Gastroesophageal sphincter (tissue), 4 donors: ENCODE data around the gene LHX5. TPM values are rescaled to one million over a fixed set of nuclear protein-coding genes. Genes with fewer than 3 reads are reported as not detected.

Experiments used
- ATAC-seq: fragments of 150-250 bp; one replicate; pipeline ENCODE4 v1.9.1; 2016; ENCODE audit warnings: mild to moderate bottlenecking, moderate library complexity
- H3K27ac ChIP-seq, 4 donors: fragments of 200-600 bp; sonication (generic) in 3 of 4; 1 replicate in 3 of 4; 2 replicates in 1 of 4; pipeline ENCODE4 v1.5.1; 2016 to 2019
- H3K27me3 ChIP-seq: fragments of 200-600 bp; sonication (generic); one replicate; pipeline ENCODE4 v1.5.1; 2019
- H3K36me3 ChIP-seq, 2 donors: fragments of 200-600 bp; sonication (generic); one replicate each; pipeline ENCODE4 v1.5.1; 2019; ENCODE audit warnings: control low read depth in 1 of 2
- H3K4me1 ChIP-seq, 3 donors: fragments of 200-600 bp; sonication (generic); 1 replicate in 2 of 3; 2 replicates in 1 of 3; pipeline ENCODE4 v1.5.1; 2016 to 2019; ENCODE audit warnings: control low read depth in 2 of 3
- H3K4me3 ChIP-seq, 2 donors: fragments of 200-600 bp; sonication (generic); one replicate each; pipeline ENCODE4 v1.5.1; 2019; ENCODE audit warnings: mild to moderate bottlenecking in 1 of 2, moderate library complexity in 1 of 2
- H3K9me3 ChIP-seq, 3 donors: fragments of 200-600 bp; sonication (generic); one replicate each; pipeline ENCODE4 v1.5.1; 2017 to 2019; ENCODE audit warnings: control low read depth in 2 of 3
- EP300 ChIP-seq: sonication (generic); formaldehyde crosslinking; IDR thresholded peaks from one replicate; pipeline ENCODE4 v1.6.1; 2017; ENCODE audit warnings: antibody characterized with exemption, mild to moderate bottlenecking
- POLR2A ChIP-seq, 2 donors: fragments of 450-650 bp; IDR thresholded peaks; one replicate each; pipeline ENCODE4 v1.6.1; 2017; ENCODE audit warnings: antibody characterized with exemption in 2 of 2, mild to moderate bottlenecking in 2 of 2, moderate library complexity in 1 of 2
- POLR2AphosphoS5 ChIP-seq: sonication (generic); formaldehyde crosslinking; IDR thresholded peaks from one replicate; pipeline ENCODE4 v1.6.1; 2017; ENCODE audit warnings: antibody characterized with exemption
- WGBS, 2 donors: methylation state at CpG; one replicate each; pipeline ENCODE4 v1.1.5; 2018; ENCODE audit warnings: low coverage in 1 of 2; 5-methylcytosine and 5-hydroxymethylcytosine counted together
- total RNA-seq, 4 donors: library from RNA; depleted of rRNA; stranded (reverse); fragments of >200 nt; gene quantifications; one replicate each; pipeline ENCODE4 v1.1.0, GENCODE V29; 2016
- TF ChIP-seq, protein P1 (sequence below), 4 experiments: fragments of 200-600 bp in 2 of 4; fragments of 450-650 bp in 2 of 4; sonication (generic) in 1 of 4; IDR thresholded peaks; one replicate each; pipeline ENCODE4 v1.5.1; 2017 to 2019; ENCODE audit warnings: antibody characterized with exemption in 4 of 4, mild to moderate bottlenecking in 2 of 4, moderate library complexity in 2 of 4

LHX5 gene
- total RNA-seq, 4 donors from 2014 or later = not detected

DNA sequence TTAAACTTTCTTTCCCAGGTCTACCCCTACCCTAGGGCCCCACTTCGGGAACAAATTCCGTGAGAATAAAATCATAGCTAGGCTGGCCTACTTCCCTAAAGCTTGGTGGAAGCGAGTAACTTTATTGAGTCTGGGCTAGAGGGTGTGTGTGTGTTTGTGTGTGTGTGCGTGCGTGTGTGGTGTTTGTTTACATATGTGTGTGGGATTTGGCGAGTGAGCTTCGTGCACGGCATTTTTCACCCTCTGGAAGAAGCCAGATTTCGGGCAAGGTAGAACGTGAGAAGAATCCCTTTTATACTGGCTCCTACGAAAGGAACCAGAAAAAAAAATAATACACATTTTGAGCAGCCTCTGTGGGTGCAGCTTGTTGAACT is 7.5 kb upstream of the LHX5 start:
- TF ChIP-seq EP300 (no peak), POLR2AphosphoS5 (no peak), POLR2A (IDR thresholded peaks at IDR 0.05) (no peak)
- TF ChIP-seq, protein P1, sequence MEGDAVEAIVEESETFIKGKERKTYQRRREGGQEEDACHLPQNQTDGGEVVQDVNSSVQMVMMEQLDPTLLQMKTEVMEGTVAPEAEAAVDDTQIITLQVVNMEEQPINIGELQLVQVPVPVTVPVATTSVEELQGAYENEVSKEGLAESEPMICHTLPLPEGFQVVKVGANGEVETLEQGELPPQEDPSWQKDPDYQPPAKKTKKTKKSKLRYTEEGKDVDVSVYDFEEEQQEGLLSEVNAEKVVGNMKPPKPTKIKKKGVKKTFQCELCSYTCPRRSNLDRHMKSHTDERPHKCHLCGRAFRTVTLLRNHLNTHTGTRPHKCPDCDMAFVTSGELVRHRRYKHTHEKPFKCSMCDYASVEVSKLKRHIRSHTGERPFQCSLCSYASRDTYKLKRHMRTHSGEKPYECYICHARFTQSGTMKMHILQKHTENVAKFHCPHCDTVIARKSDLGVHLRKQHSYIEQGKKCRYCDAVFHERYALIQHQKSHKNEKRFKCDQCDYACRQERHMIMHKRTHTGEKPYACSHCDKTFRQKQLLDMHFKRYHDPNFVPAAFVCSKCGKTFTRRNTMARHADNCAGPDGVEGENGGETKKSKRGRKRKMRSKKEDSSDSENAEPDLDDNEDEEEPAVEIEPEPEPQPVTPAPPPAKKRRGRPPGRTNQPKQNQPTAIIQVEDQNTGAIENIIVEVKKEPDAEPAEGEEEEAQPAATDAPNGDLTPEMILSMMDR (IDR thresholded peaks at IDR 0.05) = no peak
- 2 to 7% methylated on average over 9 of the region's 11 CpGs for WGBS, 2 donors
- H3K4me3 ChIP-seq = no peak overlapping the region
- H3K9me3 ChIP-seq = no peaks in the 10 kb centered on the region
- peaks cover 100% of the 10 kb centered on the region for H3K27me3 ChIP-seq
- H3K36me3 ChIP-seq = no peaks in the 10 kb centered on the region
- no peak overlapping the region for H3K27ac ChIP-seq
- peaks cover 0 to 7% (median 0%) of the 10 kb centered on the region in 3 donors for H3K4me1 ChIP-seq
- no peak for ATAC-seq

DNA sequence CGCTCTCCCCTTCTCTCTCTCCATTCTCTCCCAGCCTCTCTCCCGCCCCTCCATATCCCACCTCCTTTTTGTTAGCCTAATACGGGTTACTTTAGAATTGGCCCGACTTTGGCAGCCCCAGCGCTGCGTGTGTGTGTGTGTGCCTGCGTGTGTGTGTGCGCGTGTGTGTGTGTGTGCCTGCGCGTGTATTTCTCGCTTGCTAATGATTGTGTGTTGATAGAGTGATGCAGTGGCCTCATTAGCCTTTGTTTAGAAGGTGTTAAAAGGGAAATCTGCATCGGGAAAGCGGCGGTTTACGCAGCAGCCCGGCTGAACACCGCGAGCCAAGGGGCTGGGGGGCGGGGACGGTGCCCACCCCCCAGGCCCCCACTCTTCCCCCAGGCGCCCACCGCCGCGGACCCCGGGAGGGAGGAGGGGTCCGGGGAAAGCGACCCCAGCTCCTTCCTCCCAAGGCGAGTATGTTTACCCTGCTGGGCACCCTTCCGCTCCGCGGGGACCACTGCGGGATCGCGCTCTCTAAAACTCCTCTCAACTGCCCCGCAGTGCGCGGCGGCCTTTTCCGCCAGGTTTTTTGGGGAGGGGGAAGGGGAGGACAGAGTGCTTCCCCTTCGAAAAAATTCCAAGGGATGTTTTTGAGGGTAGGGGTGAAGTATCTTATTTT is 6.8 kb upstream of the LHX5 start:
- TF ChIP-seq EP300 (no peak), POLR2AphosphoS5 (no peak), POLR2A (IDR thresholded peaks at IDR 0.05) (no peak)
- TF ChIP-seq, protein P1 (IDR thresholded peaks at IDR 0.05) = no peak
- peaks cover 0 to 7% (median 0%) of the 10 kb centered on the region in 3 donors for H3K4me1 ChIP-seq
- no peaks in the 10 kb centered on the region for H3K9me3 ChIP-seq
- peaks cover 100% of the 10 kb centered on the region for H3K27me3 ChIP-seq
- no peaks in the 10 kb centered on the region for H3K36me3 ChIP-seq
- H3K4me3 ChIP-seq = no peak overlapping the region
- H3K27ac ChIP-seq = no peak overlapping the region
- 0 to 2% methylated on average over 7 to 11 of the region's 41 CpGs for WGBS, 2 donors
- no peak for ATAC-seq

DNA sequence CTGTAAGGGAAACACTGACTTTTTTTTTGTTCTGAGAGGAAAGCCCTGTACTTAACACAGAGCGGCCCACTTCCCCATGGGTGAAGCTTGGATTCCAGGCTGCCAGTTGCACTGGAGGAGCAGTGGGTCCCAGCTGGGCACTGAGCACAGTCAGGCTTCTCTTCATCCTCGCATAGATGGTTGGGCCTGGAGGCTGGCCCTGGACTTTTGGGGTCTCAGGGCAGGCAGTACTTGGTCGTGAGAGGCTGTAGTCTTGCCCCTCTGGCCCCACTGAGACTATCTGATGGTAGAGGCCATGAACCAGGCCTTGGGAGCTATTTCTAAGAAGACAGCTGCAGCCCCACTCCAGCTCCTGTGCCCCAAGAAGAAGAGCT is 6.2 kb upstream of the LHX5 start:
- no peak for ATAC-seq
- 7% methylated on average over 3 of the region's 3 CpGs; no CpG with 5 or more reads in 1 of the 2 donors for WGBS, 2 donors

DNA sequence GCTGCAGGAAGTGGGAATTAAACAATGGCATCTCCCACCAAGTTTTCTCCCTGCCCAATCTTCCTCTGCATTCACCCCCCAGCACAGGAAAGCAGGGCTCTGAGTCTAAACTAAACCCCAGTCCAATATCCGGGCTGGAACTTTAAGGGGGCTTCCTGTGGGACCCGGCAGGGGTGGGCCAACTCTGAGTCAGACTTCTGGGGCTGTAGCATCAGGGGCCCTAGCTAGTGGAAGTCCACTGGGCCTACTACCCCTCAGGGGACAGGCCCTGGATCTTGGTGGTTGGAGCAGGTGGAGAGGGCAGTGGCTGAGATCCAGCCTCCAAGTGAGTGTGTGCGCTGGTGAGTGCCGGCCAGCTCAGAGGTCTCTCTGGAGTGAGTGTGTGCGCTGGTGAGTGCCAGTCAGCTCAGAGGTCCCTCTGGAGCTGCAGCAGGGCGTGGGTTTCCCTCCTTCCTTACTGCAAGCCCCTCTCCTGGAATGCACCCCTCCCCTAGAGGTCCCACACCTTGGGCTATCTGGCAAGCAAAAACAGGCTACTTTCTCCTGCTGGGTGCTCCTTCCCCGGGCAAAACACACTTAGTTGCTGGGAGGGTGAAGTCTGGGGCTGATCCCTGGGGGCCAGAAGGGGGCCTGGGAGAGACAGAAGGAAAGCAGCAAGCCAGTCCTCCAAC is 5.6 kb upstream of the LHX5 start:
- Histone ChIP-seq H3K9me3 (no peaks in the 10 kb centered on the region), H3K36me3 (no peaks in the 10 kb centered on the region), H3K27ac (no peak overlapping the region), H3K27me3 (peaks cover 100% of the 10 kb centered on the region), H3K4me3 (no peak overlapping the region), H3K4me1 (peaks cover 0 to 7% (median 0%) of the 10 kb centered on the region in 3 donors)
- TF ChIP-seq EP300 = no peak
- TF ChIP-seq POLR2A (IDR thresholded peaks at IDR 0.05) = no peak
- TF ChIP-seq POLR2AphosphoS5 = no peak
- TF ChIP-seq, protein P1 (IDR thresholded peaks at IDR 0.05) = no peak
- WGBS, 2 donors = 0% methylated on average over 2 of the region's 7 CpGs; no CpG with 5 or more reads in 1 of the 2 donors
- ATAC-seq = no peak

More for the DNA sequence above, 6.2 kb upstream of the LHX5 start:
- Histone ChIP-seq H3K27ac (no peak overlapping the region), H3K36me3 (no peaks in the 10 kb centered on the region), H3K4me3 (no peak overlapping the region), H3K9me3 (no peaks in the 10 kb centered on the region), H3K4me1 (peaks cover 0 to 7% (median 0%) of the 10 kb centered on the region in 3 donors), H3K27me3 (peaks cover 100% of the 10 kb centered on the region)
- TF ChIP-seq, protein P1 (IDR thresholded peaks at IDR 0.05) = no peak
- TF ChIP-seq POLR2A (IDR thresholded peaks at IDR 0.05) (no peak), POLR2AphosphoS5 (no peak), EP300 (no peak)
